K562 (cell line): ENCODE results near the gene PNMA8C. TPM values are rescaled to one million over a fixed set of nuclear protein-coding genes. Genes with fewer than 3 reads are reported as not detected.

Experiments
- CSDE1 ChIP-seq, 2 experiments: fragments of 450-650 bp; IDR thresholded peaks; 2 replicates each; pipeline ENCODE4 v1.6.1; 2016; ENCODE audit warnings: mild to moderate bottlenecking in 1 of 2
- GTF2E2 ChIP-seq: fragments of 200-800 bp; sonication (Bioruptor generic); IDR thresholded peaks from 2 replicates; pipeline ENCODE4 v1.6.1; 2016; ENCODE audit warnings: missing genetic modification characterization, missing compliant biosample characterization
- MEIS2 ChIP-seq: fragments of 450-650 bp; IDR thresholded peaks from 2 replicates; pipeline ENCODE4 v1.6.1; 2014; ENCODE audit warnings: mild to moderate bottlenecking; ENCODE audit not compliant: partially characterized antibody
- STAG1 ChIP-seq: sonication (generic); formaldehyde crosslinking; IDR thresholded peaks from 2 replicates; pipeline ENCODE4 v1.5.0; 2020; ENCODE audit warnings: missing genetic modification reagents, borderline replicate concordance
- TCF3 ChIP-seq: sonication (generic); formaldehyde crosslinking; IDR thresholded peaks from 2 replicates; pipeline ENCODE4 v1.4.0; 2020; ENCODE audit warnings: mild to moderate bottlenecking, missing genetic modification reagents
- ZBED1 ChIP-seq: IDR thresholded peaks from 2 replicates; pipeline ENCODE4 v1.6.1; 2014
- ZBTB17 ChIP-seq: fragments of 450-650 bp; formaldehyde crosslinking; IDR thresholded peaks from 2 replicates; pipeline ENCODE4 v1.4.0; 2020; ENCODE audit warnings: mild to moderate bottlenecking
- ZNF124 ChIP-seq: sonication (generic); formaldehyde crosslinking; IDR thresholded peaks from 2 replicates; pipeline ENCODE4 v1.8.1; 2022; ENCODE audit warnings: missing genetic modification reagents
- ZNF165 ChIP-seq: fragments of 250-450 bp; sonication (Bioruptor Pico); IDR thresholded peaks from 2 replicates; pipeline ENCODE4 v1.4.0; 2020; ENCODE audit warnings: borderline replicate concordance
- ZNF444 ChIP-seq: fragments of 250-450 bp; sonication (Bioruptor Pico); IDR thresholded peaks from 2 replicates; pipeline ENCODE4 v1.4.0; 2020; ENCODE audit warnings: mild to moderate bottlenecking, moderate library complexity
- ZNF445 ChIP-seq: fragments of 250-450 bp; sonication (Bioruptor Pico); IDR thresholded peaks from 2 replicates; pipeline ENCODE4 v1.4.0; 2020; ENCODE audit warnings: low read depth, mild to moderate bottlenecking, moderate library complexity
- ZNF699 ChIP-seq: fragments of 250-450 bp; sonication (Bioruptor Pico); IDR thresholded peaks from 2 replicates; pipeline ENCODE4 v1.8.0; 2021; ENCODE audit warnings: mild to moderate bottlenecking, moderate library complexity; ENCODE audit not compliant: insufficient replicate concordance
- ZNF830 ChIP-seq: fragments of 250-450 bp; sonication (Bioruptor Pico); IDR thresholded peaks from 2 replicates; pipeline ENCODE4 v1.5.0; 2021; ENCODE audit warnings: mild to moderate bottlenecking
- polyA plus RNA-seq, 8 experiments: library from polyadenylated mRNA; depleted of rRNA in 4 of 8; stranded (reverse) in 5 of 8; unstranded in 3 of 8; fragments of >200 nt; fragmentation: Nextera tagmentation in 2 of 8; fragmentation: Illumina TruSeq in 1 of 8; extraction: Ambion mirVana in 2 of 8; extraction: Trizol in 1 of 8; gene quantifications; 2 replicates each; pipeline versions ENCODE4 v1.2.1 to v1.2.3, GENCODE V29; 2011 to 2014; ENCODE audit warnings: inconsistent platforms in 1 of 8, missing spikeins in 1 of 8
- total RNA-seq, 7 experiments: library from RNA; depleted of rRNA in 6 of 7; stranded (reverse); fragments of >200 nt in 6 of 7; fragmentation: Illumina TruSeq in 2 of 7; extraction: Trizol in 2 of 7; gene quantifications; 2 replicates each; pipeline versions ENCODE4 v1.2.1 to v1.2.3, GENCODE V29; 2011 to 2021; ENCODE audit warnings: low replicate concordance in 1 of 7
- TF ChIP-seq, protein P1 (sequence below): fragments of 250-450 bp; sonication (Bioruptor Pico); IDR thresholded peaks from 2 replicates; pipeline ENCODE4 v1.4.0; 2020
- TF ChIP-seq, protein P2 (sequence below): fragments of 250-450 bp; sonication (Bioruptor Pico); IDR thresholded peaks from 2 replicates; pipeline ENCODE4 v1.4.0; 2020; ENCODE audit warnings: mild to moderate bottlenecking
- TF ChIP-seq, protein P3 (sequence below), 2 experiments: fragments of 450-650 bp in 1 of 2; sonication (generic) in 1 of 2; formaldehyde crosslinking in 1 of 2; IDR thresholded peaks; 2 replicates each; pipeline versions ENCODE4 v1.7.1 to v1.9.0; 2016 to 2022; ENCODE audit warnings: inconsistent platforms in 1 of 2, mild to moderate bottlenecking in 1 of 2, missing genetic modification reagents in 1 of 2

Gene PNMA8C
- total and polyA plus RNA-seq, 9 of the 15 experiments (the other 6 are each of a cell fraction or from before 2014, with no cell fraction given), result 0.04 to 0.05 (median 0.05) TPM; not detected in 6

DNA sequence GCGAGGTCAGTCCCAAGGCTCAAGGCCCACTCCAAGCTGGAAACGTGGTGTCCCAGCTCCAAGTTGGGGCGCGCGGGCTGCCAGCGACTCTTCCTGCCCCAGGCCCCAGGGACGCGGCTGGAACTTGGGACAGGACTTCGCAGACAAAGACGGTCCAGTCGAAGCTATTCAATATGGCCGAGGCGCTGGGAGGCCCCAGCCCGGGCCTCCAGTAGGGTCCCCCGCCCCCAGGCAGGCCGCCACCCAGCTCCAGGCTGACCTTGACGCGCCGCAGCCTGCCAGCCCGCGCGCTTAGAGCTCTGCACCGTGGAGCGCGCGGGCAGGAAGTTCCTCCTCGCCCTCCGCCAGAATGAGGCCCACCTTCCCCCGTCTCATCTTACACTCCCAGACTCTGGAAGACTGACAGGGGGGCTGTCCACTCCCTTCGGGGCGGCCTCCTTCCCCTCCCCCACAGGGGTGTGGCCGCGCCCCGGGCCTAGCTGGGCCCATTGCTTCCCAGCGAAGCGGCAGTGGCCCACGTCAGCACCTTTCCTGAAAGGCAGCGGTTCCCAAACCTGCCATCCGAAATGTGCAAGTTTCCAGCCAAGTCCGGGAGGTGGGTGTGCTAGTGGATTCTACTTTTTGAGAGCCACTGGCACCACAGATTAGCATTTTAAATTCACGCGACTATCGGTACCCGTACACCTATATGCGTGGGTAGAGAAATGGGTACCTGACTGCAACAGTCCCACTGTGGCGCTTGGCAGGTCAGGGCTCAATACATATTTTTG, 15.3 kb downstream of the PNMA8C start, which contains the start of gene CCDC8 (continued):
- TF ChIP-seq, protein P1, sequence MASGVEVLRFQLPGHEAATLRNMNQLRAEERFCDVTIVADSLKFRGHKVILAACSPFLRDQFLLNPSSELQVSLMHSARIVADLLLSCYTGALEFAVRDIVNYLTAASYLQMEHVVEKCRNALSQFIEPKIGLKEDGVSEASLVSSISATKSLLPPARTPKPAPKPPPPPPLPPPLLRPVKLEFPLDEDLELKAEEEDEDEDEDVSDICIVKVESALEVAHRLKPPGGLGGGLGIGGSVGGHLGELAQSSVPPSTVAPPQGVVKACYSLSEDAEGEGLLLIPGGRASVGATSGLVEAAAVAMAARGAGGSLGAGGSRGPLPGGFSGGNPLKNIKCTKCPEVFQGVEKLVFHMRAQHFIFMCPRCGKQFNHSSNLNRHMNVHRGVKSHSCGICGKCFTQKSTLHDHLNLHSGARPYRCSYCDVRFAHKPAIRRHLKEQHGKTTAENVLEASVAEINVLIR, result no peak
- TF ChIP-seq ZNF830 (CRISPR knock-in tag) (peak; percentile 35; the same call in 1 of the 2 replicates), GTF2E2 (tag) (no peak), STAG1 (CRISPR knock-in tag) (no peak), ZNF444 (CRISPR knock-in tag) (0 out of 2 replicates have a peak, but pooled peaks have one; percentile 51), MEIS2 (peak; percentile 72), CSDE1 (IDR thresholded peaks at IDR 0.05) (no peak), ZNF699 (CRISPR knock-in tag) (no peak), ZNF124 (no peak), ZBTB17 (no peak; the same call in 1 of the 2 replicates), ZNF445 (CRISPR knock-in tag) (no peak), ZNF165 (CRISPR knock-in tag) (0 out of 2 replicates have a peak, but pooled peaks have one; percentile 30), TCF3 (CRISPR knock-in tag) (no peak), ZBED1 (no peak; the same call in 1 of the 2 replicates)
- TF ChIP-seq, protein P2, sequence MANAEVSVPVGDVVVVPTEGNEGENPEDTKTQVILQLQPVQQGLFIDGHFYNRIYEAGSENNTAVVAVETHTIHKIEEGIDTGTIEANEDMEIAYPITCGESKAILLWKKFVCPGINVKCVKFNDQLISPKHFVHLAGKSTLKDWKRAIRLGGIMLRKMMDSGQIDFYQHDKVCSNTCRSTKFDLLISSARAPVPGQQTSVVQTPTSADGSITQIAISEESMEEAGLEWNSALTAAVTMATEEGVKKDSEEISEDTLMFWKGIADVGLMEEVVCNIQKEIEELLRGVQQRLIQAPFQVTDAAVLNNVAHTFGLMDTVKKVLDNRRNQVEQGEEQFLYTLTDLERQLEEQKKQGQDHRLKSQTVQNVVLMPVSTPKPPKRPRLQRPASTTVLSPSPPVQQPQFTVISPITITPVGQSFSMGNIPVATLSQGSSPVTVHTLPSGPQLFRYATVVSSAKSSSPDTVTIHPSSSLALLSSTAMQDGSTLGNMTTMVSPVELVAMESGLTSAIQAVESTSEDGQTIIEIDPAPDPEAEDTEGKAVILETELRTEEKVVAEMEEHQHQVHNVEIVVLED, result peak; percentile 26; the same call in 1 of the 2 replicates
- TF ChIP-seq, protein P3, sequence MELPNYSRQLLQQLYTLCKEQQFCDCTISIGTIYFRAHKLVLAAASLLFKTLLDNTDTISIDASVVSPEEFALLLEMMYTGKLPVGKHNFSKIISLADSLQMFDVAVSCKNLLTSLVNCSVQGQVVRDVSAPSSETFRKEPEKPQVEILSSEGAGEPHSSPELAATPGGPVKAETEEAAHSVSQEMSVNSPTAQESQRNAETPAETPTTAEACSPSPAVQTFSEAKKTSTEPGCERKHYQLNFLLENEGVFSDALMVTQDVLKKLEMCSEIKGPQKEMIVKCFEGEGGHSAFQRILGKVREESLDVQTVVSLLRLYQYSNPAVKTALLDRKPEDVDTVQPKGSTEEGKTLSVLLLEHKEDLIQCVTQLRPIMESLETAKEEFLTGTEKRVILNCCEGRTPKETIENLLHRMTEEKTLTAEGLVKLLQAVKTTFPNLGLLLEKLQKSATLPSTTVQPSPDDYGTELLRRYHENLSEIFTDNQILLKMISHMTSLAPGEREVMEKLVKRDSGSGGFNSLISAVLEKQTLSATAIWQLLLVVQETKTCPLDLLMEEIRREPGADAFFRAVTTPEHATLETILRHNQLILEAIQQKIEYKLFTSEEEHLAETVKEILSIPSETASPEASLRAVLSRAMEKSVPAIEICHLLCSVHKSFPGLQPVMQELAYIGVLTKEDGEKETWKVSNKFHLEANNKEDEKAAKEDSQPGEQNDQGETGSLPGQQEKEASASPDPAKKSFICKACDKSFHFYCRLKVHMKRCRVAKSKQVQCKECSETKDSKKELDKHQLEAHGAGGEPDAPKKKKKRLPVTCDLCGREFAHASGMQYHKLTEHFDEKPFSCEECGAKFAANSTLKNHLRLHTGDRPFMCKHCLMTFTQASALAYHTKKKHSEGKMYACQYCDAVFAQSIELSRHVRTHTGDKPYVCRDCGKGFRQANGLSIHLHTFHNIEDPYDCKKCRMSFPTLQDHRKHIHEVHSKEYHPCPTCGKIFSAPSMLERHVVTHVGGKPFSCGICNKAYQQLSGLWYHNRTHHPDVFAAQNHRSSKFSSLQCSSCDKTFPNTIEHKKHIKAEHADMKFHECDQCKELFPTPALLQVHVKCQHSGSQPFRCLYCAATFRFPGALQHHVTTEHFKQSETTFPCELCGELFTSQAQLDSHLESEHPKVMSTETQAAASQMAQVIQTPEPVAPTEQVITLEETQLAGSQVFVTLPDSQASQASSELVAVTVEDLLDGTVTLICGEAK (IDR thresholded peaks at IDR 0.05), result peak; percentile 70
- TF ChIP-seq, protein P3 (CRISPR knock-in tag; IDR thresholded peaks at IDR 0.05), result no peak
